Measurements from ENCODE around the gene IRGQ.

GRCh38 chr19:43563816-43564457 lies 32.0 kb downstream of the IRGQ start:
- TF ChIP-seq CTCF (IDR thresholded peaks at IDR 0.05) (no peak), POLR2A (IDR thresholded peaks at IDR 0.05) (no peak)
